HepG2 (cell line): ENCODE data around the gene WBP1. TPM values are rescaled to one million over a fixed set of nuclear protein-coding genes. Genes with fewer than 3 reads are reported as not detected.
A peak's percentile ranks its signal among the peaks of the same experiment; 100 is the strongest.

ENCODE experiments used
- CBFB ChIP-seq: sonication (generic); formaldehyde crosslinking; IDR thresholded peaks from 2 replicates; pipeline ENCODE4 v1.4.0; 2020; ENCODE audit warnings: missing genetic modification reagents
- DR1 ChIP-seq: sonication (generic); formaldehyde crosslinking; IDR thresholded peaks from 2 replicates; pipeline ENCODE4 v1.8.0; 2021; ENCODE audit warnings: mild to moderate bottlenecking, missing genetic modification reagents, inconsistent platforms
- GTF3A ChIP-seq: sonication (generic); formaldehyde crosslinking; conservative IDR thresholded peaks from 2 replicates; pipeline ENCODE4 v1.4.0; 2020; ENCODE audit warnings: mild to moderate bottlenecking, missing genetic modification reagents
- JUNB ChIP-seq: sonication (generic); formaldehyde crosslinking; IDR thresholded peaks from 2 replicates; pipeline ENCODE4 v1.8.0; 2022; ENCODE audit warnings: missing genetic modification reagents, mild to moderate bottlenecking, borderline replicate concordance
- KDM2A ChIP-seq: sonication (generic); formaldehyde crosslinking; IDR thresholded peaks from 2 replicates; pipeline ENCODE4 v1.4.0; 2020; ENCODE audit warnings: low read depth, missing genetic modification reagents, borderline replicate concordance
- KLF16 ChIP-seq, 2 experiments: sonication (generic) in 1 of 2; formaldehyde crosslinking in 1 of 2; IDR thresholded peaks; 2 replicates each; pipeline versions ENCODE4 v1.6.1 to v1.8.0; 2016 to 2023; ENCODE audit warnings: missing genetic modification reagents in 2 of 2, missing compliant biosample characterization in 1 of 2
- NCOA2 ChIP-seq: sonication (generic); formaldehyde crosslinking; IDR thresholded peaks from 2 replicates; pipeline ENCODE4 v1.8.0; 2022; ENCODE audit warnings: inconsistent platforms
- ZKSCAN8 ChIP-seq: IDR thresholded peaks from 2 replicates; pipeline ENCODE4 v1.6.1; 2016; ENCODE audit warnings: borderline replicate concordance, missing genetic modification reagents, missing compliant biosample characterization
- ZNF160 ChIP-seq: sonication (generic); formaldehyde crosslinking; IDR thresholded peaks from 2 replicates; pipeline ENCODE4 v1.8.0; 2022; ENCODE audit warnings: mild to moderate bottlenecking, inconsistent platforms, missing genetic modification reagents
- ZNF496 ChIP-seq: sonication (generic); formaldehyde crosslinking; IDR thresholded peaks from 2 replicates; pipeline ENCODE4 v1.8.1; 2023; ENCODE audit warnings: mild to moderate bottlenecking, moderate library complexity, missing genetic modification reagents; ENCODE audit not compliant: insufficient replicate concordance
- ZNF562 ChIP-seq: sonication (generic); formaldehyde crosslinking; IDR thresholded peaks from 2 replicates; pipeline ENCODE4 v1.8.0; 2022; ENCODE audit warnings: missing genetic modification reagents, borderline replicate concordance
- ZNF564 ChIP-seq: sonication (generic); formaldehyde crosslinking; IDR thresholded peaks from 2 replicates; pipeline ENCODE4 v1.8.1; 2023; ENCODE audit warnings: mild to moderate bottlenecking, missing genetic modification reagents
- ZNF883 ChIP-seq: sonication (generic); formaldehyde crosslinking; IDR thresholded peaks from 2 replicates; pipeline ENCODE4 v1.5.1; 2020; ENCODE audit warnings: mild to moderate bottlenecking, missing genetic modification reagents; ENCODE audit errors: not compliant biosample characterization
- ZSCAN9 ChIP-seq: IDR thresholded peaks from 2 replicates; pipeline ENCODE4 v1.6.1; 2016; ENCODE audit warnings: borderline replicate concordance
- polyA plus RNA-seq, 8 experiments: library from polyadenylated mRNA; depleted of rRNA in 3 of 8; stranded (reverse) in 7 of 8; unstranded in 1 of 8; fragments of >200 nt; fragmentation: Illumina TruSeq in 4 of 8; extraction: Trizol in 4 of 8; gene quantifications; 2 replicates each; pipeline versions ENCODE4 v1.2.1 to v1.2.3, GENCODE V29; 2011 to 2016; ENCODE audit warnings: low read depth in 4 of 8, missing spikeins in 1 of 8, mixed read lengths in 1 of 8; ENCODE audit not compliant: insufficient read depth in 1 of 8
- total RNA-seq, 5 experiments: library from RNA; depleted of rRNA; stranded (reverse); fragments of >200 nt; fragmentation: Illumina TruSeq; extraction: Trizol; gene quantifications; 2 replicates each; pipeline ENCODE4 v1.2.3, GENCODE V29; 2016; ENCODE audit warnings: low read depth in 1 of 5
- TF ChIP-seq, protein P1 (sequence below): fragments of 450-650 bp; IDR thresholded peaks from 2 replicates; pipeline ENCODE4 v1.6.1; 2017
- TF ChIP-seq, protein P2 (sequence below): sonication (generic); formaldehyde crosslinking; IDR thresholded peaks from 2 replicates; pipeline ENCODE4 v1.4.0; 2020; ENCODE audit warnings: mild to moderate bottlenecking, missing genetic modification reagents
- TF ChIP-seq, protein P3 (sequence below): sonication (generic); formaldehyde crosslinking; IDR thresholded peaks from 2 replicates; pipeline ENCODE4 v1.8.1; 2022; ENCODE audit warnings: mild to moderate bottlenecking, missing genetic modification reagents
- TF ChIP-seq, protein P4 (sequence below): sonication (generic); formaldehyde crosslinking; IDR thresholded peaks from 2 replicates; pipeline ENCODE4 v1.5.0; 2020; ENCODE audit warnings: missing genetic modification reagents
- TF ChIP-seq, protein P5 (sequence below): sonication (generic); formaldehyde crosslinking; IDR thresholded peaks from 2 replicates; pipeline ENCODE4 v1.8.0; 2022; ENCODE audit warnings: mild to moderate bottlenecking, missing genetic modification reagents, moderate library complexity

WBP1 gene
- total and polyA plus RNA-seq, 2 of the 13 experiments (the other 11 are each of a cell fraction or from before 2014, with no cell fraction given), result 38.8 to 85.7 TPM

DNA sequence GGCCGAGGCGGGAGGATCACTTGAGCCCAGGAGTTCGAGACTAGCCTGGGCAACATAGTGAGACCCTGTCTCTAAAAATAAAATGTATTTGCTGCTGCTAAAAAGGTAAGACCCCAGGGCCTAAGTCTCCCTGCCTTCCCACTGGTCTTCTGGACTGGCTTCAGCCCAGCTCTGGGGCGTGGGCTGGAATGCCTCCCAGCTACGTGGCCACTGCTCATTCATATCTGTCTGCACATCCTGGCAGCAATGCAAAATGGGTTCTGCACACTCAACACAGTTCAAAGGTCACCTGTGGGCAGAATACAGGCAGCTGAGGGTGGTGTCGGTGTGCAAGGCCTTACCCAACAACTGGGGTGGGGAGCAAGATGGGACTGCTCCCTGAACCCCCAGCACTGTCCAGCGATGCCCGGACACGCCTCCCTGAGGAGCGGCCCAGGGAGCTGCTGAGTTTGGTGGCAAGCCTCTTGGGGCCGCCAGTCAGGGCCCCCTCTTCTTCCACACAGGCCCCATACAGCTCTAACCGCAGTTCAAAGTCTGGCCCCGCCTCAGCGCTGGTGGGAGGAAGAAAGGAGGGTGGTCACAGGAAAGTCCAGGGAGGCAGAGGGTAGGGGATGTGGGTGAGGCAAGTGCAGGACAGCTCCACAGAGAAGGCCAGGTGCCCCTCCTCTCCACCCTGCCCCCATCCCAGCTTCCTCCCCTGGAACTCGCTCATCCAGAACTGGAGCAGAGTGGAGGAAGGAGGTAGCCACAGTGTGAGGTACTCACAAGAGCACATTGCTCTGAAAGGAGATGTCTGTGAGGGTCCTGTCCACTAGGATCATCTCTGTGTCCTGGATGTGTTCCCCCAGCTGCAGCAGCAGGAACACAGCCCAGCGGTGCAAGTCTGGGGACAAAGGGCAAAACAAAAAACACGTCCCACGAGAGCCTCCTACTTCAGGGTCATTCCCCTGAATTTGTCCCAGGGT lies 28.5 kb upstream of the WBP1 start (continued):
- TF ChIP-seq, protein P1, sequence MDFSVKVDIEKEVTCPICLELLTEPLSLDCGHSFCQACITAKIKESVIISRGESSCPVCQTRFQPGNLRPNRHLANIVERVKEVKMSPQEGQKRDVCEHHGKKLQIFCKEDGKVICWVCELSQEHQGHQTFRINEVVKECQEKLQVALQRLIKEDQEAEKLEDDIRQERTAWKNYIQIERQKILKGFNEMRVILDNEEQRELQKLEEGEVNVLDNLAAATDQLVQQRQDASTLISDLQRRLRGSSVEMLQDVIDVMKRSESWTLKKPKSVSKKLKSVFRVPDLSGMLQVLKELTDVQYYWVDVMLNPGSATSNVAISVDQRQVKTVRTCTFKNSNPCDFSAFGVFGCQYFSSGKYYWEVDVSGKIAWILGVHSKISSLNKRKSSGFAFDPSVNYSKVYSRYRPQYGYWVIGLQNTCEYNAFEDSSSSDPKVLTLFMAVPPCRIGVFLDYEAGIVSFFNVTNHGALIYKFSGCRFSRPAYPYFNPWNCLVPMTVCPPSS, result no peak
- TF ChIP-seq NCOA2 (CRISPR knock-in tag) (peak; percentile 69), ZSCAN9 (CRISPR knock-in tag) (0 out of 2 replicates have a peak, but pooled peaks have one; percentile 19), JUNB (no peak; the same call in 1 of the 2 replicates), ZNF564 (CRISPR knock-in tag) (0 out of 2 replicates have a peak, but pooled peaks have one; percentile 65), GTF3A (CRISPR knock-in tag) (no peak), DR1 (CRISPR knock-in tag) (no peak; the same call in 1 of the 2 replicates), ZNF883 (CRISPR knock-in tag) (peak; percentile 67), KLF16 (CRISPR knock-in tag; IDR thresholded peaks at IDR 0.05) (peak in 1 of 2 experiments; percentile 82; a peak in 2 of 4 replicates), ZNF160 (CRISPR knock-in tag) (0 out of 2 replicates have a peak, but pooled peaks have one; percentile 47), ZNF496 (CRISPR knock-in tag) (no peak), ZNF562 (CRISPR knock-in tag) (no peak), KDM2A (CRISPR knock-in tag) (peak; percentile 71; the same call in 1 of the 2 replicates), ZKSCAN8 (CRISPR knock-in tag) (peak; percentile 65; the same call in 1 of the 2 replicates), CBFB (peak; percentile 98)
- TF ChIP-seq, protein P2, sequence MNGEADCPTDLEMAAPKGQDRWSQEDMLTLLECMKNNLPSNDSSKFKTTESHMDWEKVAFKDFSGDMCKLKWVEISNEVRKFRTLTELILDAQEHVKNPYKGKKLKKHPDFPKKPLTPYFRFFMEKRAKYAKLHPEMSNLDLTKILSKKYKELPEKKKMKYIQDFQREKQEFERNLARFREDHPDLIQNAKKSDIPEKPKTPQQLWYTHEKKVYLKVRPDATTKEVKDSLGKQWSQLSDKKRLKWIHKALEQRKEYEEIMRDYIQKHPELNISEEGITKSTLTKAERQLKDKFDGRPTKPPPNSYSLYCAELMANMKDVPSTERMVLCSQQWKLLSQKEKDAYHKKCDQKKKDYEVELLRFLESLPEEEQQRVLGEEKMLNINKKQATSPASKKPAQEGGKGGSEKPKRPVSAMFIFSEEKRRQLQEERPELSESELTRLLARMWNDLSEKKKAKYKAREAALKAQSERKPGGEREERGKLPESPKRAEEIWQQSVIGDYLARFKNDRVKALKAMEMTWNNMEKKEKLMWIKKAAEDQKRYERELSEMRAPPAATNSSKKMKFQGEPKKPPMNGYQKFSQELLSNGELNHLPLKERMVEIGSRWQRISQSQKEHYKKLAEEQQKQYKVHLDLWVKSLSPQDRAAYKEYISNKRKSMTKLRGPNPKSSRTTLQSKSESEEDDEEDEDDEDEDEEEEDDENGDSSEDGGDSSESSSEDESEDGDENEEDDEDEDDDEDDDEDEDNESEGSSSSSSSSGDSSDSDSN (CRISPR knock-in tag), result peak; percentile 77
- TF ChIP-seq, protein P3, sequence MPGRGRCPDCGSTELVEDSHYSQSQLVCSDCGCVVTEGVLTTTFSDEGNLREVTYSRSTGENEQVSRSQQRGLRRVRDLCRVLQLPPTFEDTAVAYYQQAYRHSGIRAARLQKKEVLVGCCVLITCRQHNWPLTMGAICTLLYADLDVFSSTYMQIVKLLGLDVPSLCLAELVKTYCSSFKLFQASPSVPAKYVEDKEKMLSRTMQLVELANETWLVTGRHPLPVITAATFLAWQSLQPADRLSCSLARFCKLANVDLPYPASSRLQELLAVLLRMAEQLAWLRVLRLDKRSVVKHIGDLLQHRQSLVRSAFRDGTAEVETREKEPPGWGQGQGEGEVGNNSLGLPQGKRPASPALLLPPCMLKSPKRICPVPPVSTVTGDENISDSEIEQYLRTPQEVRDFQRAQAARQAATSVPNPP, result no peak
- TF ChIP-seq, protein P4, sequence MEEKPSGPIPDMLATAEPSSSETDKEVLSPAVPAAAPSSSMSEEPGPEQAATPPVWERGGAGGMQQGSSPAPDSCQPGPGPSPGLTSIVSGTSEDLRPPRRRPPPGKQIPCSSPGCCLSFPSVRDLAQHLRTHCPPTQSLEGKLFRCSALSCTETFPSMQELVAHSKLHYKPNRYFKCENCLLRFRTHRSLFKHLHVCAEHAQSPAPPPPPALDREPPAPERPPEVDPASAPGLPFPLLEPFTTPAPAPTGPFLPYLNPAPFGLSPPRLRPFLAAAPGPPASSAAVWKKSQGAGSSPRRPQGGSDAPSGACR, result no peak; the same call in 1 of the 2 replicates
- TF ChIP-seq, protein P5, sequence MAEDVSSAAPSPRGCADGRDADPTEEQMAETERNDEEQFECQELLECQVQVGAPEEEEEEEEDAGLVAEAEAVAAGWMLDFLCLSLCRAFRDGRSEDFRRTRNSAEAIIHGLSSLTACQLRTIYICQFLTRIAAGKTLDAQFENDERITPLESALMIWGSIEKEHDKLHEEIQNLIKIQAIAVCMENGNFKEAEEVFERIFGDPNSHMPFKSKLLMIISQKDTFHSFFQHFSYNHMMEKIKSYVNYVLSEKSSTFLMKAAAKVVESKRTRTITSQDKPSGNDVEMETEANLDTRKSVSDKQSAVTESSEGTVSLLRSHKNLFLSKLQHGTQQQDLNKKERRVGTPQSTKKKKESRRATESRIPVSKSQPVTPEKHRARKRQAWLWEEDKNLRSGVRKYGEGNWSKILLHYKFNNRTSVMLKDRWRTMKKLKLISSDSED (CRISPR knock-in tag), result 0 out of 2 replicates have a peak, but pooled peaks have one; percentile 60
